DOHH2 (cell line): ENCODE measurements around the gene SPRED3.

Source experiments
- CTCF ChIP-seq: fragments of 200-600 bp; sonication (generic); IDR thresholded peaks from one replicate; pipeline ENCODE4 v1.5.1; 2014; ENCODE audit warnings: antibody characterized with exemption, mild to moderate bottlenecking, low read depth, low read length; ENCODE audit not compliant: poor library complexity, severe bottlenecking
- EZH2phosphoT487 ChIP-seq: fragments of 200-600 bp; sonication (generic); IDR thresholded peaks from 2 replicates; pipeline ENCODE4 v1.6.1; 2017; ENCODE audit warnings: borderline replicate concordance, mild to moderate bottlenecking, antibody characterized with exemption, low read length, moderate library complexity, mixed read lengths

DNA sequence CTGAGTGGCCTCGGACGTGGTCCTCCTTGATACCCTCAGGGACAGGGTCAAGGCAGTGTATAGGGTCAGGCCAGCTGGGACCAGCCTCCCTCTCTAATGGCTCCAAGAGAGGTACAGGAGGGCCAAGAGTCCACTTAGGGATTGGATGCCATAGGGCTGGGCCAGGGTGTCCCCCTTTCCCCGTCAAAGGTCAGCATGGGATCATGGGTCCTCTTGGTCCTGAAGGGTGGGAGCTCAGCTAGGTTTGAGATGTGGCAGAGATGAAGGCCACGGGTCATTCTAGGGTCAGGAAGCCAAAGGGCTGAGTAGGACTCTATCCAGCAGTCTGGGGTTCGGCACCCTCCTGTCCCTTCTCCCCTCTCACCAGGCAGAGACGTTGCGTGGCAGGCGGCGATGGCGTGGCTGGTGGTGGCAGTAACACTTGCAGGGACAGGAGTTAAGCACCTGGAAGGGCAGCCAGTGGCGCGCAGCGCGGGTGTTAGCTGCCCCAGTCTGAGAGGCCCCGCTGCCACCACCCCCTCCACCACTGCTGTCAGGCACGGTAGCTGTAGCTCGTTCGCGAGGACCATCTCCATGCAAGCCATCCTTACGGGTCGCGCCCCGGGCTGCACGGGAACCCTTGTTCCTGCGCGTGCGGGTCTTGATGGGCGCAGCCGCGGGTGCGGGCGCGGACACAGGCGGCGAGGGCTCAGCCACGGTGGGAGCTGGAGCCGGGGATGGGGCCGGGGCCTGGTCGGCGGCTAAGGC, 3.3 kb upstream of the SPRED3 start:
- TF ChIP-seq CTCF (no peak), EZH2phosphoT487 (no peak)
